ENCODE results near the gene C19orf38.

DNA sequence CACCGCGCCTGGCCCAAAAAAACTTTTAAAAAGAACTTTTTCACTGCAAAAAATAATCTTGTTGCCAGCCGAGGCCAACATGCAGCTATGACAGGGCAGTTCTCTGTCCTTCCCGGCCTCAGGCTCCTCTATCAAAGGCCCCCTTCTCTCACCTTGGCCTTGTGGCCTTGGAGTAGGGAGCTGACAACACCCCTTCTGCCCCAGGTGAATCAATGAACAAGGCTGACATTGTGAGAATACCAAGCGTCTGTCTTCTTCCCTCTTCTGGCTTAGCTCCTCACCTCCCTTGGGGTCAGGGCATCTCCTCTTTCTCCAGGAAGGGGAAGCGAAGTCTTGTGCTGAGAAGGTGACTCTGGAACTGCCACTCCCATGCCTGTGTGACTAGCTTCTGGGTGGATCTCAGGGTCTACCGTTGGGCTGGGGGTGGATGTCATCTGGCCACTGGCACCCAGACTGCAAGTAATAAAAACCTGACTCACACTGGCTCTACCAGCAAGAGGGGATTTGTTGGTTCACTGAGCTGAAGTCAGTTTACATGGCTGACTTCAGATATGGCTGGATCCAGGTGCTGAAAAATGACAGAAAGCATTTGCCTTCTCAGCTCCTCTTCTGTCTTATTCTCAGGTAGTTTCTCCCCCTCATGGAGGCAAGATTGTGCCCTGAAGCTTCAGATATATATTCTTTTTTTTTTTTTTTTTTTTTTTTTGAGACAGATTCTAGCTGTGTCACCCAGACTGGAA is 6.3 kb downstream of the C19orf38 start:
- TF ChIP-seq CTCF (IDR thresholded peaks at IDR 0.05; ENCODE audit: poor library complexity, severe bottlenecking) (no peak), EZH2 (IDR thresholded peaks at IDR 0.05; ENCODE audit: borderline replicate concordance, insufficient read depth, low read length, poor library complexity, severe bottlenecking) (no peak), POLR2AphosphoS5 (IDR thresholded peaks at IDR 0.05) (no peak), EP300 (conservative IDR thresholded peaks at IDR 0.05; ENCODE audit: poor library complexity, severe bottlenecking) (no peak), RAD21 (conservative IDR thresholded peaks at IDR 0.05) (no peak)

Data from neural cell (in vitro differentiated cells).